ENCODE results near the gene CRTC3.

DNA sequence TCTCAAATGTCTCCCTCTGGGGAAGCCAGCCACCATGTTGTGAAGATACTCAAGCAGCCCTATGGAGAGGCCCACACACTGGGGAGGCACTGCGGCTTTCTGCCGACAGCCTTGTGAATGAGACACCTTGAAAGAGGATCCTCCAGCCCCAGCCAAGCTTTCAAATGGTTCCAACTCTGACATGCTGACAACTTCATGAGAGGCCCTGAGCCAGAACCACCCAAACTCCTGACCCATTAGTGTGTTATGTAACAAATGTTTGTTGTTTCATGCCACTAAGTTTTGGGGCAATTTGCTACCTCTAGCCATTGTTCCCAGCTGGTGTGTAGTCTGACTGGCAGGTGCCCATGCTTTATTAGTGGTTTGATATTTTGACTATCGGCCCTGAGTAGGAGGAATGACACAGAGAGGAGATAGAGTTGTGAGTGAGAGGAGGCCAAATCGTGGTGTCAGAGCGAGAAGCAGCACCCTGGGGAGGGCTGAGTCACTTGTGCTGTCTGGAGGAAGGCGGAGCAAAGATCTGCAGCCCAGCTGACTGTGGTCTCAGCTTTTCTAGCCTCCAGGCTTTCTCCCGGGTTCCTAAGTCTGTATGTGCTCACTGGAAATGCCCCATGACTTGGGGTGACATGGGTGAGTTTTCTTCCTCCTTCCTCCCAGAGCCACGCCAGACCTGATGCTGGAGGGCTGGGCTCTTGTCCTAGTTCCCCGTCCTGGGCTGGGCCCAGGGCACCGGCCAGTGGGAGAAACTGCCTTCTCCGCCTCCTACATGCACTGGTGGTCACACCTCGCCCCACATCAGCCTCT lies 130.7 kb downstream of the CRTC3 start:
- TF ChIP-seq CTCF (IDR thresholded peaks at IDR 0.05): no peak
- no peak for TF ChIP-seq POLR2A (IDR thresholded peaks at IDR 0.05; ENCODE audit: low read depth)

Data from esophagus muscularis mucosa (tissue), 3 donors.